Motor neuron (in vitro differentiated cells): ENCODE data around the gene RBP4. TPM values are rescaled to one million over a fixed set of nuclear protein-coding genes. Genes with fewer than 3 reads are reported as not detected.

Experiments
- ATAC-seq, 8 experiments: fragments of 200-7000 bp; cut with Tn5 transposase; replicated peaks in 6 of 8; 2 replicates each; pipeline ENCODE4 v1.8.0; 2021; ENCODE audit warnings: mild to moderate bottlenecking in 8 of 8, moderate library complexity in 8 of 8
- H3K27ac ChIP-seq, 2 donors: fragments of 250-450 bp; sonication (Bioruptor Pico); 2 replicates each; pipeline ENCODE4 v1.9.0; 2021; ENCODE audit warnings: antibody characterized with exemption in 2 of 2, mild to moderate bottlenecking in 2 of 2, moderate library complexity in 1 of 2
- H3K4me1 ChIP-seq, 2 donors: fragments of 250-450 bp; sonication (Bioruptor Pico); replicated peaks in 1 of 2; 2 replicates each; pipeline ENCODE4 v1.6.1; 2021; ENCODE audit warnings: antibody characterized with exemption in 2 of 2, mild to moderate bottlenecking in 2 of 2, moderate library complexity in 1 of 2
- H3K4me3 ChIP-seq, 5 donors: fragments of 250-450 bp; sonication (Bioruptor Pico); 2 replicates each; pipeline ENCODE4 v1.9.0; 2021; ENCODE audit warnings: antibody characterized with exemption in 5 of 5, mild to moderate bottlenecking in 5 of 5, moderate library complexity in 4 of 5
- WGBS, 10 experiments: fragments of 450-650 bp; shearing (Covaris generic); methylation state at CpG; one replicate each; pipeline ENCODE4 v1.0.0; 2022; 5-methylcytosine and 5-hydroxymethylcytosine counted together
- in situ Hi-C, 9 experiments: fragments of 400-800 bp; cut with MboI; loops; one replicate each; pipeline ENCODE4 v1.15.0; 2021; ENCODE audit warnings: low sequenced_read_pairs in 9 of 9, low pct_unique_long_range_greater_than_20kb in 2 of 9; ENCODE audit not compliant: unreplicated experiment in 9 of 9
- total RNA-seq, 8 experiments: library from RNA; unstranded; fragments of 300-600 nt; gene quantifications; 2 replicates each; pipeline versions ENCODE4 v1.2.3 to v1.2.4, GENCODE V29; 2022

RBP4 gene
- total RNA-seq, 8 experiments from 2014 or later, result 0.32 to 26.0 (median 1.2) TPM; not detected in 2

- H3K27ac ChIP-seq, result no peak overlapping the region
- ATAC-seq, result peak in 1 of 8 experiments; percentile 28
- no peak overlapping the region for H3K4me3 ChIP-seq
- in situ Hi-C loops, result no loop called here
- H3K4me1 ChIP-seq, result no peaks in the 10 kb centered on the region
- 41 to 83% (median 71%) methylated on average over 2 to 5 of the region's 8 CpGs; no CpG with 5 or more reads in 2 of the 10 experiments for WGBS, 10 experiments
These were observed 9.8 kb downstream of the RBP4 start for GRCh38 chr10:93591065-93591808.

- in situ Hi-C loops, result no loop called here
- Histone ChIP-seq H3K4me1 (no peaks in the 10 kb centered on the region), H3K4me3 (no peak overlapping the region), H3K27ac (no peak overlapping the region)
- no peak for ATAC-seq
- 13 to 96% (median 40%) methylated on average over 1 to 6 of the region's 7 CpGs; no CpG with 5 or more reads in 3 of the 10 experiments for WGBS, 10 experiments
These were observed 10.4 kb downstream of the RBP4 start for GRCh38 chr10:93590638-93591037.

- H3K4me3 ChIP-seq, result no peak overlapping the region
- 37 to 97% (median 77%) methylated on average over 1 to 12 of the region's 15 CpGs for WGBS, 10 experiments
- H3K4me1 ChIP-seq, result no peaks in the 10 kb centered on the region
- in situ Hi-C loops, result no loop called here
- ATAC-seq, result peak in 2 of 8 experiments; percentile 48 to 71
- no peak overlapping the region for H3K27ac ChIP-seq
These were observed 11.1 kb downstream of the RBP4 start for GRCh38 chr10:93589648-93590562.

- 70 to 93% (median 87%) methylated on average over 1 to 7 of the region's 7 CpGs; no CpG with 5 or more reads in 3 of the 10 experiments for WGBS, 10 experiments
- ATAC-seq, result no peak
- Histone ChIP-seq H3K27ac (no peak overlapping the region), H3K4me1 (peaks cover 10 to 13% of the 10 kb centered on the region in 2 donors), H3K4me3 (no peak overlapping the region)
- in situ Hi-C loops, result no loop called here
These were observed 16.6 kb downstream of the RBP4 start for GRCh38 chr10:93584445-93584844.

- Histone ChIP-seq H3K4me1 (peaks cover 10 to 13% of the 10 kb centered on the region in 2 donors), H3K27ac (peak overlapping the region; percentile 26 to 52), H3K4me3 (no peak overlapping the region)
- in situ Hi-C loops, result no loop called here
- ATAC-seq, result peak; percentile 75 to 99 (median 98)
- WGBS, 10 experiments, result 0 to 13% (median 4%) methylated on average over 1 to 6 of the region's 6 CpGs; no CpG with 5 or more reads in 4 of the 10 experiments
These were observed 20.2 kb downstream of the RBP4 start for GRCh38 chr10:93580828-93581227.

GRCh38 chr10:93579985-93580711 lies 20.9 kb downstream of the RBP4 start:
- Histone ChIP-seq H3K4me3 (no peak overlapping the region), H3K4me1 (peaks cover 10 to 13% of the 10 kb centered on the region in 2 donors), H3K27ac (no peak overlapping the region)
- no peak for ATAC-seq
- in situ Hi-C loops, result no loop called here
- WGBS, 10 experiments, result 38 to 100% (median 70%) methylated on average over 1 to 3 of the region's 3 CpGs

GRCh38 chr10:93579089-93579488 lies 21.9 kb downstream of the RBP4 start:
- Histone ChIP-seq H3K4me3 (no peak overlapping the region), H3K27ac (no peak overlapping the region), H3K4me1 (peaks cover 10 to 13% of the 10 kb centered on the region in 2 donors)
- in situ Hi-C loops, result no loop called here
- ATAC-seq, result no peak
- 14 to 100% (median 86%) methylated on average over 1 to 6 of the region's 7 CpGs; no CpG with 5 or more reads in 1 of the 10 experiments for WGBS, 10 experiments

GRCh38 chr10:93577565-93577964 lies 23.5 kb downstream of the RBP4 start:
- whole genome bisulfite sequencing, 10 experiments, result 43 to 86% (median 65%) methylated on average over 2 to 3 of the region's 3 CpGs; no CpG with 5 or more reads in 4 of the 10 experiments
- Histone ChIP-seq H3K4me3 (no peak overlapping the region), H3K27ac (no peak overlapping the region), H3K4me1 (peaks cover 10 to 13% of the 10 kb centered on the region in 2 donors)
- no peak for ATAC-seq
- in situ Hi-C loops, result no loop called here

- Histone ChIP-seq H3K4me1 (peaks cover 10 to 13% of the 10 kb centered on the region in 2 donors), H3K27ac (no peak overlapping the region), H3K4me3 (no peak overlapping the region)
- in situ Hi-C loops, result no loop called here
- peak in 2 of 8 experiments; percentile 41 for ATAC-seq
- WGBS, 10 experiments, result 0 to 100% (median 72%) methylated on average over 1 to 2 of the region's 3 CpGs; no CpG with 5 or more reads in 4 of the 10 experiments
These were observed 24.1 kb downstream of the RBP4 start for GRCh38 chr10:93576888-93577287.

GRCh38 chr10:93573924-93574323 lies 27.1 kb downstream of the RBP4 start:
- WGBS, 10 experiments, result 47 to 90% (median 83%) methylated on average over 1 to 3 of the region's 3 CpGs; no CpG with 5 or more reads in 4 of the 10 experiments
- Histone ChIP-seq H3K4me3 (no peak overlapping the region), H3K4me1 (no peaks in the 10 kb centered on the region), H3K27ac (no peak overlapping the region)
- ATAC-seq, result no peak
- in situ Hi-C loops, result loop anchor here in 1 of 9 experiments (25.0 kb wide), 1 partner anchor 88 kb away; no protein-coding TSS in a partner anchor

- H3K27ac ChIP-seq, result no peak overlapping the region
- no peak overlapping the region for H3K4me3 ChIP-seq
- in situ Hi-C loops, result loop anchor here in 1 of 9 experiments (25.0 kb wide), 1 partner anchor 89 kb away; no protein-coding TSS in a partner anchor
- peak in 1 of 8 experiments; percentile 11 for ATAC-seq
- no peaks in the 10 kb centered on the region for H3K4me1 ChIP-seq
- WGBS, 10 experiments, result 16 to 80% (median 58%) methylated on average over 1 to 6 of the region's 10 CpGs; no CpG with 5 or more reads in 1 of the 10 experiments
These were observed 27.8 kb downstream of the RBP4 start for GRCh38 chr10:93573051-93573909.
